Measurements from ENCODE around the gene MPDU1. TPM values are rescaled to one million over a fixed set of nuclear protein-coding genes. Genes with fewer than 3 reads are reported as not detected.

Gene MPDU1
- total and polyA plus RNA-seq, 2 of the 13 experiments (the other 11 are each of a cell fraction or from before 2014, with no cell fraction given), result 112 to 167 TPM

GRCh38 chr17:7572588-7573323, 10.9 kb upstream of the MPDU1 start (continued):
- TF ChIP-seq ZNF543 (CRISPR knock-in tag; IDR thresholded peaks at IDR 0.05), result peak; percentile 66; the same call in 1 of the 2 replicates
- TF ChIP-seq, protein P1, sequence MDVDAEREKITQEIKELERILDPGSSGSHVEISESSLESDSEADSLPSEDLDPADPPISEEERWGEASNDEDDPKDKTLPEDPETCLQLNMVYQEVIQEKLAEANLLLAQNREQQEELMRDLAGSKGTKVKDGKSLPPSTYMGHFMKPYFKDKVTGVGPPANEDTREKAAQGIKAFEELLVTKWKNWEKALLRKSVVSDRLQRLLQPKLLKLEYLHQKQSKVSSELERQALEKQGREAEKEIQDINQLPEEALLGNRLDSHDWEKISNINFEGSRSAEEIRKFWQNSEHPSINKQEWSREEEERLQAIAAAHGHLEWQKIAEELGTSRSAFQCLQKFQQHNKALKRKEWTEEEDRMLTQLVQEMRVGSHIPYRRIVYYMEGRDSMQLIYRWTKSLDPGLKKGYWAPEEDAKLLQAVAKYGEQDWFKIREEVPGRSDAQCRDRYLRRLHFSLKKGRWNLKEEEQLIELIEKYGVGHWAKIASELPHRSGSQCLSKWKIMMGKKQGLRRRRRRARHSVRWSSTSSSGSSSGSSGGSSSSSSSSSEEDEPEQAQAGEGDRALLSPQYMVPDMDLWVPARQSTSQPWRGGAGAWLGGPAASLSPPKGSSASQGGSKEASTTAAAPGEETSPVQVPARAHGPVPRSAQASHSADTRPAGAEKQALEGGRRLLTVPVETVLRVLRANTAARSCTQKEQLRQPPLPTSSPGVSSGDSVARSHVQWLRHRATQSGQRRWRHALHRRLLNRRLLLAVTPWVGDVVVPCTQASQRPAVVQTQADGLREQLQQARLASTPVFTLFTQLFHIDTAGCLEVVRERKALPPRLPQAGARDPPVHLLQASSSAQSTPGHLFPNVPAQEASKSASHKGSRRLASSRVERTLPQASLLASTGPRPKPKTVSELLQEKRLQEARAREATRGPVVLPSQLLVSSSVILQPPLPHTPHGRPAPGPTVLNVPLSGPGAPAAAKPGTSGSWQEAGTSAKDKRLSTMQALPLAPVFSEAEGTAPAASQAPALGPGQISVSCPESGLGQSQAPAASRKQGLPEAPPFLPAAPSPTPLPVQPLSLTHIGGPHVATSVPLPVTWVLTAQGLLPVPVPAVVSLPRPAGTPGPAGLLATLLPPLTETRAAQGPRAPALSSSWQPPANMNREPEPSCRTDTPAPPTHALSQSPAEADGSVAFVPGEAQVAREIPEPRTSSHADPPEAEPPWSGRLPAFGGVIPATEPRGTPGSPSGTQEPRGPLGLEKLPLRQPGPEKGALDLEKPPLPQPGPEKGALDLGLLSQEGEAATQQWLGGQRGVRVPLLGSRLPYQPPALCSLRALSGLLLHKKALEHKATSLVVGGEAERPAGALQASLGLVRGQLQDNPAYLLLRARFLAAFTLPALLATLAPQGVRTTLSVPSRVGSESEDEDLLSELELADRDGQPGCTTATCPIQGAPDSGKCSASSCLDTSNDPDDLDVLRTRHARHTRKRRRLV (CRISPR knock-in tag; IDR thresholded peaks at IDR 0.05), result no peak
- TF ChIP-seq IKZF5 (CRISPR knock-in tag; IDR thresholded peaks at IDR 0.05), result peak; percentile 14; the same call in 1 of the 2 replicates
- TF ChIP-seq, protein P2, sequence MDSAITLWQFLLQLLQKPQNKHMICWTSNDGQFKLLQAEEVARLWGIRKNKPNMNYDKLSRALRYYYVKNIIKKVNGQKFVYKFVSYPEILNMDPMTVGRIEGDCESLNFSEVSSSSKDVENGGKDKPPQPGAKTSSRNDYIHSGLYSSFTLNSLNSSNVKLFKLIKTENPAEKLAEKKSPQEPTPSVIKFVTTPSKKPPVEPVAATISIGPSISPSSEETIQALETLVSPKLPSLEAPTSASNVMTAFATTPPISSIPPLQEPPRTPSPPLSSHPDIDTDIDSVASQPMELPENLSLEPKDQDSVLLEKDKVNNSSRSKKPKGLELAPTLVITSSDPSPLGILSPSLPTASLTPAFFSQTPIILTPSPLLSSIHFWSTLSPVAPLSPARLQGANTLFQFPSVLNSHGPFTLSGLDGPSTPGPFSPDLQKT (CRISPR knock-in tag; IDR thresholded peaks at IDR 0.05; ENCODE audit: borderline replicate concordance), result no peak
- no peak for TF ChIP-seq PRPF4 (IDR thresholded peaks at IDR 0.05; ENCODE audit: low read depth, low read length, poor library complexity, severe bottlenecking)
- TF ChIP-seq BRCA1 (CRISPR knock-in tag; IDR thresholded peaks at IDR 0.05), result peak; percentile 30
- peak; percentile 66; the same call in 1 of the 2 replicates for TF ChIP-seq SP5 (CRISPR knock-in tag; IDR thresholded peaks at IDR 0.05; ENCODE audit: borderline replicate concordance, low read depth)
- no peak for TF ChIP-seq ZNF44 (CRISPR knock-in tag; IDR thresholded peaks at IDR 0.05)
- no peak for TF ChIP-seq GLMP (CRISPR knock-in tag; IDR thresholded peaks at IDR 0.05; ENCODE audit: borderline replicate concordance)
- peak; percentile 92 for TF ChIP-seq ZSCAN31 (CRISPR knock-in tag; IDR thresholded peaks at IDR 0.05; ENCODE audit: low read depth)
- peak; percentile 91 for TF ChIP-seq SMAD1 (CRISPR knock-in tag; IDR thresholded peaks at IDR 0.05; ENCODE audit: borderline replicate concordance, low read depth)
- TF ChIP-seq DBP (CRISPR knock-in tag; IDR thresholded peaks at IDR 0.05; ENCODE audit: not compliant biosample characterization), result peak; percentile 26
- no peak for TF ChIP-seq POGK (CRISPR knock-in tag; conservative IDR thresholded peaks at IDR 0.05)
- TF ChIP-seq SIN3B (IDR thresholded peaks at IDR 0.05; ENCODE audit: low read length), result peak; percentile 62
- no peak for TF ChIP-seq HNF4G (IDR thresholded peaks at IDR 0.05; ENCODE audit: borderline replicate concordance, low read depth, low read length)
- no peak for TF ChIP-seq HNF4G (CRISPR knock-in tag; IDR thresholded peaks at IDR 0.05; ENCODE audit: borderline replicate concordance, low read depth)
- TF ChIP-seq TP53 (CRISPR knock-in tag; conservative IDR thresholded peaks at IDR 0.05), result no peak

All from HepG2 (cell line).